Cardiac muscle cell (in vitro differentiated cells and primary cell): ENCODE results near the gene KRT73. TPM values are rescaled to one million over a fixed set of nuclear protein-coding genes. Genes with fewer than 3 reads are reported as not detected.
A peak's percentile ranks its signal among the peaks of the same experiment; 100 is the strongest.

Source experiments
- DNase-seq, 2 donors: peaks; one replicate each; pipeline versions ENCODE4 v3.0.0 to v3.0.0-alpha.2; 2010 to 2017; ENCODE audit warnings: low read depth in 1 of 2, low spot score in 1 of 2
- H3K27ac ChIP-seq: fragments of 200-600 bp; sonication (generic); 2 replicates; pipeline ENCODE4 v1.5.1; 2016
- H3K27me3 ChIP-seq: fragments of 200-600 bp; sonication (generic); 2 replicates; pipeline ENCODE4 v1.6.0; 2016; ENCODE audit warnings: control low read depth
- H3K36me3 ChIP-seq: fragments of 200-600 bp; sonication (generic); 2 replicates; pipeline ENCODE4 v1.5.1; 2016; ENCODE audit warnings: control low read depth
- H3K4me1 ChIP-seq: fragments of 200-600 bp; sonication (generic); 2 replicates; pipeline ENCODE4 v1.8.1; 2017; ENCODE audit warnings: low read depth, mild to moderate bottlenecking, mixed run types
- H3K4me3 ChIP-seq: fragments of 200-600 bp; sonication (generic); 2 replicates; pipeline ENCODE4 v1.5.1; 2016; ENCODE audit warnings: mild to moderate bottlenecking
- H3K9me3 ChIP-seq: fragments of 200-600 bp; sonication (generic); 2 replicates; pipeline ENCODE4 v1.5.1; 2017; ENCODE audit warnings: low read depth, mild to moderate bottlenecking, control low read depth
- polyA plus RNA-seq: library from polyadenylated mRNA; unstranded; fragments of >200 nt; fragmentation: Nextera tagmentation; extraction: Ambion mirVana; gene quantifications from 2 replicates; pipeline ENCODE4 v1.2.1, GENCODE V29; 2016
- total RNA-seq: library from RNA; depleted of rRNA; stranded (reverse); fragments of >200 nt; gene quantifications from 2 replicates; pipeline ENCODE4 v1.2.3, GENCODE V29; 2016
- TF ChIP-seq, protein P1 (sequence below): IDR thresholded peaks from 2 replicates; pipeline ENCODE4 v1.5.1; 2012; ENCODE audit warnings: low read depth, mild to moderate bottlenecking, low read length

The KRT73 gene
- total and polyA plus RNA-seq, 2 experiments from 2014 or later, result not detected

GRCh38 chr12:52564582-52564981 lies 53.8 kb downstream of the KRT73 start:
- Histone ChIP-seq H3K9me3 (no peaks in the 10 kb centered on the region), H3K27me3 (peaks cover 51% of the 10 kb centered on the region), H3K4me3 (no peak overlapping the region), H3K27ac (no peak overlapping the region), H3K36me3 (no peaks in the 10 kb centered on the region), H3K4me1 (peaks cover 9% of the 10 kb centered on the region)
- TF ChIP-seq, protein P1, sequence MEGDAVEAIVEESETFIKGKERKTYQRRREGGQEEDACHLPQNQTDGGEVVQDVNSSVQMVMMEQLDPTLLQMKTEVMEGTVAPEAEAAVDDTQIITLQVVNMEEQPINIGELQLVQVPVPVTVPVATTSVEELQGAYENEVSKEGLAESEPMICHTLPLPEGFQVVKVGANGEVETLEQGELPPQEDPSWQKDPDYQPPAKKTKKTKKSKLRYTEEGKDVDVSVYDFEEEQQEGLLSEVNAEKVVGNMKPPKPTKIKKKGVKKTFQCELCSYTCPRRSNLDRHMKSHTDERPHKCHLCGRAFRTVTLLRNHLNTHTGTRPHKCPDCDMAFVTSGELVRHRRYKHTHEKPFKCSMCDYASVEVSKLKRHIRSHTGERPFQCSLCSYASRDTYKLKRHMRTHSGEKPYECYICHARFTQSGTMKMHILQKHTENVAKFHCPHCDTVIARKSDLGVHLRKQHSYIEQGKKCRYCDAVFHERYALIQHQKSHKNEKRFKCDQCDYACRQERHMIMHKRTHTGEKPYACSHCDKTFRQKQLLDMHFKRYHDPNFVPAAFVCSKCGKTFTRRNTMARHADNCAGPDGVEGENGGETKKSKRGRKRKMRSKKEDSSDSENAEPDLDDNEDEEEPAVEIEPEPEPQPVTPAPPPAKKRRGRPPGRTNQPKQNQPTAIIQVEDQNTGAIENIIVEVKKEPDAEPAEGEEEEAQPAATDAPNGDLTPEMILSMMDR, result no peak
- no peak for DNase-seq

DNA sequence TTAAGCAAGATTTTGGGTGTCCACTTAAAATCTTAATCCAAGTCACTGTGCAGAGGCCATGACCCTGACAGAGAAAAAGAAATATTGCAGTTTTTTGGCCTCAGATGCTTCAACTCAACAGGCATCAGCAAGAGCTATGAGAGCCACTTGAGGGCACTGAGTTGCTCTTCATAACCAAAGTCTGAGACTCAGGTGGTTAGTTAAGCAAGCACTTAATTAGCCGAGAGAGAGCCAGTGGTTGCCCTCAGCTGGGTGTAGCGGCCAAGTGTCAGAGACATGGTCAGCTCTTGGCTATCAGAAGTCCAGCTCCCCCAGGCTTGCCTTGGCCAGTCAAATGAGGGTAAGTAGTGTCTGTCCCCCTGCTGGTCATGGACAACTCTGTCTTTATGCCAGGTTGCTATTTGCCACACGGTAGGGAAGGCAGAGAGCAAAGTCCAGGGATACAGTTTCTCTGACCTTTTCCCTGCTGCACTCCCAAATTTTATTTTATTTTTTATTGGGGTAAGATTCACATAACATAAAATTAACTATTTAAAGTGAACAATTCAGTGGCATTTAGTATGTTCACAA lies 56.4 kb downstream of the KRT73 start:
- no peaks in the 10 kb centered on the region for H3K9me3 ChIP-seq
- DNase-seq, result no peak
- no peaks in the 10 kb centered on the region for H3K36me3 ChIP-seq
- TF ChIP-seq, protein P1, result peak; percentile 45
- no peak overlapping the region for H3K4me3 ChIP-seq
- no peak overlapping the region for H3K27ac ChIP-seq
- H3K4me1 ChIP-seq, result peaks cover 2% of the 10 kb centered on the region
- H3K27me3 ChIP-seq, result peaks cover 58% of the 10 kb centered on the region

GRCh38 chr12:52559979-52560378 lies 58.4 kb downstream of the KRT73 start:
- TF ChIP-seq, protein P1, result no peak
- Histone ChIP-seq H3K27me3 (peaks cover 57% of the 10 kb centered on the region), H3K4me3 (no peak overlapping the region), H3K4me1 (no peaks in the 10 kb centered on the region), H3K36me3 (no peaks in the 10 kb centered on the region), H3K9me3 (no peaks in the 10 kb centered on the region), H3K27ac (no peak overlapping the region)
- DNase-seq, result no peak

- H3K36me3 ChIP-seq, result no peaks in the 10 kb centered on the region
- H3K9me3 ChIP-seq, result no peaks in the 10 kb centered on the region
- H3K4me1 ChIP-seq, result no peaks in the 10 kb centered on the region
- no peak overlapping the region for H3K4me3 ChIP-seq
- H3K27me3 ChIP-seq, result peaks cover 46% of the 10 kb centered on the region
- TF ChIP-seq, protein P1, result no peak
- no peak overlapping the region for H3K27ac ChIP-seq
- no peak for DNase-seq
Measured at GRCh38 chr12:52558781-52559445, 59.4 kb downstream of the KRT73 start.

Other genes starting within 250 kb of the KRT73 start
- not detected in 2 replicates for gene KRT84, start 232.9 kb downstream of the KRT73 start, total RNA-seq
- not detected in 2 replicates for gene KRT84, start 232.9 kb downstream of the KRT73 start, polyA plus RNA-seq
- not detected in 2 replicates for gene KRT82, start 212.2 kb downstream of the KRT73 start, total RNA-seq
- not detected in 2 replicates for gene KRT82, start 212.2 kb downstream of the KRT73 start, polyA plus RNA-seq
- gene KRT75, start 184.2 kb downstream of the KRT73 start, total RNA-seq, result not detected in 2 replicates
- not detected in 2 replicates for gene KRT75, start 184.2 kb downstream of the KRT73 start, polyA plus RNA-seq
- gene KRT6B, start 166.4 kb downstream of the KRT73 start, total RNA-seq, result not detected in 2 replicates
- gene KRT6B, start 166.4 kb downstream of the KRT73 start, polyA plus RNA-seq, result 0.13 TPM in 1 of 2 replicates, not detected in the other
- gene KRT6C, start 144.8 kb downstream of the KRT73 start, total RNA-seq, result not detected in 2 replicates
- not detected in 2 replicates for gene KRT6C, start 144.8 kb downstream of the KRT73 start, polyA plus RNA-seq
- gene KRT6A, start 125.3 kb downstream of the KRT73 start, total RNA-seq, result not detected in 2 replicates
- gene KRT6A, start 125.3 kb downstream of the KRT73 start, polyA plus RNA-seq, result 0.22 TPM in 1 of 2 replicates, not detected in the other
- not detected in 2 replicates for gene KRT5, start 98.2 kb downstream of the KRT73 start, total RNA-seq
- 0.23 TPM in 1 of 2 replicates, not detected in the other for gene KRT5, start 98.2 kb downstream of the KRT73 start, polyA plus RNA-seq
- not detected in 2 replicates for gene KRT71, start 65.4 kb downstream of the KRT73 start, total RNA-seq
- not detected in 2 replicates for gene KRT71, start 65.4 kb downstream of the KRT73 start, polyA plus RNA-seq
- not detected in 2 replicates for gene KRT74, start 44.7 kb downstream of the KRT73 start, total RNA-seq
- gene KRT74, start 44.7 kb downstream of the KRT73 start, polyA plus RNA-seq, result not detected in 2 replicates
- not detected in 2 replicates for gene KRT72, start 17.1 kb downstream of the KRT73 start, total RNA-seq
- not detected in 2 replicates for gene KRT72, start 17.1 kb downstream of the KRT73 start, polyA plus RNA-seq
- gene KRT2, start 33.7 kb upstream of the KRT73 start, total RNA-seq, result not detected in 2 replicates
- gene KRT2, start 33.7 kb upstream of the KRT73 start, polyA plus RNA-seq, result not detected in 2 replicates
- gene KRT1, start 61.8 kb upstream of the KRT73 start, total RNA-seq, result not detected in 2 replicates
- gene KRT1, start 61.8 kb upstream of the KRT73 start, polyA plus RNA-seq, result not detected in 2 replicates
- not detected in 2 replicates for gene KRT77, start 85.0 kb upstream of the KRT73 start, total RNA-seq
- not detected in 2 replicates for gene KRT77, start 85.0 kb upstream of the KRT73 start, polyA plus RNA-seq
- not detected in 2 replicates for gene KRT76, start 158.8 kb upstream of the KRT73 start, total RNA-seq
- gene KRT76, start 158.8 kb upstream of the KRT73 start, polyA plus RNA-seq, result not detected in 2 replicates
- not detected in 2 replicates for gene KRT3, start 177.6 kb upstream of the KRT73 start, total RNA-seq
- gene KRT3, start 177.6 kb upstream of the KRT73 start, polyA plus RNA-seq, result not detected in 2 replicates
- gene KRT4, start 195.6 kb upstream of the KRT73 start, total RNA-seq, result not detected in 2 replicates
- gene KRT4, start 195.6 kb upstream of the KRT73 start, polyA plus RNA-seq, result not detected in 2 replicates
- gene KRT79, start 215.8 kb upstream of the KRT73 start, total RNA-seq, result not detected in 2 replicates
- gene KRT79, start 215.8 kb upstream of the KRT73 start, polyA plus RNA-seq, result not detected in 2 replicates
- not detected in 2 replicates for gene KRT78, start 230.4 kb upstream of the KRT73 start, total RNA-seq
- gene KRT78, start 230.4 kb upstream of the KRT73 start, polyA plus RNA-seq, result not detected in 2 replicates